NCI-H128 (cell line): ENCODE results near the gene IGLL5.
"Not testable (repeated sequence)": the region's sequence is repeated elsewhere in the genome, so short reads cannot be mapped to it uniquely, and the experiment has no call there.

Experiments
- DNase-seq: peaks from one replicate; lab custom pipeline; 2025; ENCODE audit not compliant: unreplicated experiment; lab: John Stamatoyannopoulos, UW

IGLL5 gene

GRCh38 chr22:22900527-22901205, 13.1 kb downstream of the IGLL5 start:
- not testable (repeated sequence) for DNase-seq

DNA sequence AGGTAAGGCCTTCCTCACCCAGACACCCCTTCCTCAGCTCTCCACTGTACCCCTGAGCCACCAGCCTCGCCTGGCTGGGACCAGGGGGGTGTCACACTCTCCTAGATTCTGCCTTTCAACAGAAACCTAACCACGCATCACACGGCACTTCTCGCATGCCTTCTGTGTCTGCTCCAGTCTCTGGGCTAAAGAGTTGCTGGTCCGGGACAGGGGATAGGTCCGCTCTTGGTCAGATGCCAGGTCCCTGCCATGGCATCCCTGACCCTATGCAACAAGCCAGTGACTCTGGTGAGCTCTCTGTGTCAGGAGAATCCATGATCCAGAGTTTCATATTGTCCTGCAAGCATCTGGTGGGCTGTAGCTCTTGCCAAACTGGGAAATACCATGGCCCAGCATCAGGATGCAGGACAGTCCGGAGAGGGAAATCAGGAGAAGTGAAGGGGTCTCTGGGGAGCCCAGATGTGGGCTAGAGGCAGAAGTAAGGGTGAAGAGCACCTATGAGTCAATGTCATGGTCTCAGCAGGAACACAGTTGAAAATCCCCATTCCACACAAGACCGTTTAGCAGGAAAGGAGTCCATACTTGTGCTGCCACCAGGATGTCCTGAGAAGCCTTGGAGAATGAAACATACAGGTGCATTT, 14.1 kb downstream of the IGLL5 start:
- no peak for DNase-seq

GRCh38 chr22:22902247-22903001, 14.8 kb downstream of the IGLL5 start:
- no peak for DNase-seq

DNA sequence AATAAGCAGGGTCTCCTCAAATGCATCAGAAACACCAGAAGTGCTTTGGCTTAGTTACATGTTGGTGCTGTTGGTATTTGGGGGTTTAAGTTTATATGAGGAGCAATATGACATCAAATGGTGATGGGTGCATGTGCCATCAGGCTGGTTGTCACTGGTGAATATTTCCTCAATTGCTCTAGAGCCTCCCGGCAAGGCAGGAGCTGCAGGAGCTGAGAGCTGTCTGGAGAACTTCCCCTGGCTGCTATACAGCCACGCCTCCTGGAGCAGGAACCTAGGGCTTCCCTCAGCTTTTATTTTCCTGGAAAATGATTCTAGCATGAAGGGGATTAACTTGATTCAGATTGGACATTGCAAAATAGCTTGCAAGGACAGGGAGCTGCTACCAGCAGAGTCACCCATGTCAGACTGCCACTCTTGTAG, 15.8 kb downstream of the IGLL5 start:
- no peak for DNase-seq

DNA sequence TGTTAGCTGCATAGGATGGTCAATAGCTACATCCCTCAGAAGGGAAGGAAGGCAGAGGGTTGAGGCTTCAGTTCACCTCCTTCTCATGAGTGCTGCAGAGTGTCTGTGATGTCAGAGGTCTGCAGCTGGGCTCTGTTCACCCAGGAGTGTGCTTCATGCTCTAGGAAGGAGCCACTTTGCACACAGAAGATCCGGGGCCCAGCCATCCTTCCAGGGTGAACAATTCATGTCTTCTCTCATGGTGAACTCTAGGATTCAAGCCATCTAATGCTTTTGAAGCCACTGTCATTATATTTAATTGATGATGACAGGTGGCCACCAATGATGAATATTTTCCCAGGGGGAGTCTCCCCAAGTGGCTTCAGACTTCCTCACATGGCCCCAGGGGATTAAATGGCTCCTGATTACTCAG, 16.2 kb downstream of the IGLL5 start:
- not testable (repeated sequence) for DNase-seq

GRCh38 chr22:22904736-22905135, 17.1 kb downstream of the IGLL5 start:
- DNase-seq = not testable (repeated sequence)

- not testable (repeated sequence) for DNase-seq
Measured at GRCh38 chr22:22906391-22906790, 18.8 kb downstream of the IGLL5 start.

GRCh38 chr22:22906907-22907550, 19.4 kb downstream of the IGLL5 start:
- DNase-seq = no peak

DNA sequence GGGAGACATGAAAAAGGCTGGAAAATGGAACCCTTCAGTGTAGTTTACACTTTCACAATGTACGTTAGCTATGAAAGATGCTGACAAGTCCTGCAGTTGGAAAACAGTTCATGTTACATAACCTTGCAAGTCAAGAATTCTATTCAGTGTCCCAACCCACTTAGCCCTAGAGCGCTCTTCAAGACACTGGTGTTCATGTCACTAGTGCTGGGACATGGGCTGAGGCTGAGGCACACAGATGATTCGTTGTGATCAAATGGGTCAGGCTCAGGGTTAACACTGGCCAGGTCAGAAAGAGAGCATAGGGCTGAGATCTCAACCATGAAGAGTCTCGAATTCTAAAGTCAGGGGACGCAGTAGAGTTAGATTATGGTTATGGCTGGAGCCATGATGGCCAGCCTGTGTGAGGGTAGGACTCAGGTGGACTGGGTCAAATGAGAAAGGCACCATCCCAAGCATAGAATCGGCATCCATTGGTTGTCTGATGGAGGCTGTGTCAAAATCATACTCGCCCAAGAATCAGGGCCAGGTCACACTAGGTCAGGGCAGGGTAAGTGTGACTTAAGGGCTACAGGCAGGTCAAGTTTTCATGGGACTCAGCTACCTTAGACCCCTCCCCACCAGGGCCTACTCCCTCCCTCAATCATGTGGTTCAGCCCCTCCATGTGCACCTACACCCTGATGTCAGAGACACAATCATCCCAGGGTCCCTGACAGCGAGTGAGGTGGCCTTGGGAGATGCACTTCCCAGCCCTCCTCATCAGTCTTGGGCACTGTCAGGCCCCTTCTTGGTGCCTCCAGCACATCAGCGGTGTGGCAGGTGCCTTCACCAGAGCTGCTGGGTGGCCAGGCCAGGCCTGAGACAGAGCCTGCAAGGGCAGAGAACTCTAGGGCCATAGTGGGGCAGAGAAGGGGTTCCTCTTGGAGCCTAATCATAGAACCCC, 20.2 kb downstream of the IGLL5 start:
- no peak for DNase-seq

- DNase-seq = no peak
Measured at GRCh38 chr22:22908495-22908861, 20.9 kb downstream of the IGLL5 start.

GRCh38 chr22:22908941-22909604, 21.5 kb downstream of the IGLL5 start:
- DNase-seq = no peak

DNA sequence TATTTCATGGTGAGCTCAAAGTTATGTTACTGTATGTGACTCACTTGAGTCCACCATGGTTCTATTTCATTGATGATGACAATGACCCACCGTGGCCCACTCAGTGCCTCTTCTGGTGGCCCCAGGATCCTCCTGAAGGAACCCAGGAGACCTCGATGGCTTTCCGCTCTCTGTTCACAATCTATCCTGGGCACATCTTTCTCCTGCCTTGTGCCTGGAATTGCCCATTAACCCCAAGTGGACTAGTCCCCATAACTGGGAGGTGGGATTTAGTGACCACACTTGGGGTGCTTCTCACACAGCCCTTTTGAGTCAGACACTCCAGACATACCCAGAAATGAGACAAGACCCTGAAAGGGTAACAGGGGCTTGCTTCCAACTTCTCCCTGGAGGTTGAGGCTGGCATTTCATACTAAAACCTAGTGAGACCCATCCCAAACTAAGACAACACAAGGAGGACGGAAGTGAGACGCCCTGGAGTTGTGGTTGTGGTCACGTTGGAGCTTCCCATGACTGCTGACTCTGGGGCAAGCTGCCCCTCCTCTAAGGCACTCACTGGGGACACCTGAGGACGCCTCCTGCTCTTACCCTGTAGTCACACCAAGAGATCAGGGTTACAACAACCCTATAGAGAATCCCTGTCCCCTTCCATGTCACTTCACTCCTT, 22.1 kb downstream of the IGLL5 start:
- DNase-seq = no peak

- DNase-seq = no peak
Measured at GRCh38 chr22:22910272-22911240, 22.9 kb downstream of the IGLL5 start.

GRCh38 chr22:22911327-22912134, 23.9 kb downstream of the IGLL5 start:
- no peak for DNase-seq

DNA sequence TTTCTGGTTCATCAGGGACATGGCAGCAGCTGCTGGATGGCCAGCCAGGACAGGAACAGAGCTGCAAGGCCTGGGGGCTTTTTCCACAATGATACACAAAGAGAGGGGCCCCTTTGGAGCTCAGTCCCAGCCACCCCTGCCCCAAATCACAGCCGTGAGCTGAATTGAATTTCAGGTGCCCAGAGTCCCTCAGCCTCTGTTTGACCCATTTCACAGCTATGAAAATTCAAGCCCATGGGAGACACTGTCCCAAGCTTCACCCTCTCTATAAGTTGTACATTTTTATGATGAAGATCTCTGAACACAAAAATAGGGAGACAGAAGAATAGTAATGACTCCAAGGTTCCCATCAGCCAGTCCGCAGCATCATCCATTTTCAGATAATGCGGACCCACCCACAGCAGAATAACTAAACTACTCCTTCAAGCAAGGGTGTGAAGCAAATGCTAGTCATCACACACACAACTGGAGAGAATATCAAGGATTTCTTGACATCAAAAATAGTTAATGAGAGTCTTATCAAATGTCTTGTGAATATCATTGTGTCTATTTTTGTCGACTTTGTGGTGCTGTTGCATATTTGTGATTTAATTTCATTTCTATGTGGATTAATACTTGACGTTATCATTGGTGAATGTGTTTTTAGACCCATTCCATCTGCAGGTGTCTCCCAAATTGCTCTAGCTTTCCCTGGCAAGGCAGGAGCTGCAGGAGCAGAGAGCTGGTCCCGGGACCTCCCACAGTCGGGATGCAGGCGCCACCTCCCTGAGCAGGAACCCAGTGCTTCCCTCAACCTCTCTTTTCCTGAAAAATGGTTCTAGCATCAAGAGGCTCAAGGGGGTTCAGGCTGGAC, 24.7 kb downstream of the IGLL5 start:
- DNase-seq = no peak

- no peak for DNase-seq
Measured at GRCh38 chr22:22912988-22913253, 25.3 kb downstream of the IGLL5 start.

DNA sequence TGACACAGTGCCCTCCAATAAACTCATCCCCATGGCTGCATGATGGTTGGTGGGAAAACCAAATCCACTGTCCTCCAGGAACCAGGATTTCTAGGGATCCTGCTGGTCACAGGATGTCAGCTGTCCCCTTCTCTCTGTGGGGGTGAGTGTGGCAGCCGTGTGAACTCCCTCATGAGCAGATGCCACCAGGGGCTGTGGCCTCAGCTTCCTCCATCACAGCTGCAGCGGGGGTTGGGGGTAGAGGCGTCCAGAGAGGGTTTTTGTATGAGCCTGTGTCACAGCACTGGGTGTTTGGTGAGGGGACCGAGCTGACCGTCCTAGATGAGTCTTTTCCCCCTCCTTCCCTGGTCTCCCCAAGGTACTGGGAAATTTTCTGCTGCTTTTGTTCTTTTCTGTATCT, 26.4 kb downstream of the IGLL5 start:
- no peak for DNase-seq
